Natural killer cell treated with Interleukin-12 subunit alpha and Interleukin-12 subunit beta and Interleukin-15 and Interleukin-18, amount 100 ng/mL, for 72 hours (primary cell): Measurements from ENCODE around the gene ZNF607. TPM values are rescaled to one million over a fixed set of nuclear protein-coding genes. Genes with fewer than 3 reads are reported as not detected.
"Not testable (repeated sequence)": the region's sequence is repeated elsewhere in the genome, so short reads cannot be mapped to it uniquely, and the experiment has no call there.

Experiments used
- ATAC-seq, 2 donors: fragments of 150-1000 bp; cut with Tn5 transposase in 1 of 2; sonication (Bioruptor Pico), chemical (Tn5 transposase) in 1 of 2; 2 replicates each; pipeline ENCODE4 v1.10.0; 2021
- DNase-seq: peaks from one replicate; pipeline ENCODE4 v3.0.0; 2022; ENCODE audit warnings: low spot score
- H3K27ac Mint-ChIP-seq, 2 donors: 1 replicate in 1 of 2; 2 replicates in 1 of 2; pipeline ENCODE4 v1.8.0; 2022; ENCODE audit warnings: mixed read lengths in 2 of 2, mild to moderate bottlenecking in 1 of 2, moderate library complexity in 1 of 2
- H3K27me3 Mint-ChIP-seq, 2 donors: 1 replicate in 1 of 2; 2 replicates in 1 of 2; pipeline ENCODE4 v1.8.0; 2022; ENCODE audit warnings: mixed read lengths in 2 of 2
- H3K36me3 Mint-ChIP-seq: one replicate; pipeline ENCODE4 v1.8.0; 2022; ENCODE audit warnings: mixed read lengths
- H3K4me1 Mint-ChIP-seq, 2 donors: 1 replicate in 1 of 2; 2 replicates in 1 of 2; pipeline ENCODE4 v1.8.0; 2022; ENCODE audit warnings: low read depth in 2 of 2, mixed read lengths in 2 of 2, mild to moderate bottlenecking in 1 of 2
- H3K4me3 Mint-ChIP-seq: one replicate; pipeline ENCODE4 v1.8.0; 2022; ENCODE audit warnings: mixed read lengths
- H3K9me3 Mint-ChIP-seq: 2 replicates; pipeline ENCODE4 v1.8.0; 2022; ENCODE audit warnings: mixed read lengths
- total RNA-seq, 2 donors: library from RNA; stranded (reverse); gene quantifications; one replicate each; pipeline ENCODE4 v1.2.3, GENCODE V29; 2022

Gene ZNF607
- total RNA-seq: 1 to 10 TPM; 5.6 to 7.8 TPM

DNA sequence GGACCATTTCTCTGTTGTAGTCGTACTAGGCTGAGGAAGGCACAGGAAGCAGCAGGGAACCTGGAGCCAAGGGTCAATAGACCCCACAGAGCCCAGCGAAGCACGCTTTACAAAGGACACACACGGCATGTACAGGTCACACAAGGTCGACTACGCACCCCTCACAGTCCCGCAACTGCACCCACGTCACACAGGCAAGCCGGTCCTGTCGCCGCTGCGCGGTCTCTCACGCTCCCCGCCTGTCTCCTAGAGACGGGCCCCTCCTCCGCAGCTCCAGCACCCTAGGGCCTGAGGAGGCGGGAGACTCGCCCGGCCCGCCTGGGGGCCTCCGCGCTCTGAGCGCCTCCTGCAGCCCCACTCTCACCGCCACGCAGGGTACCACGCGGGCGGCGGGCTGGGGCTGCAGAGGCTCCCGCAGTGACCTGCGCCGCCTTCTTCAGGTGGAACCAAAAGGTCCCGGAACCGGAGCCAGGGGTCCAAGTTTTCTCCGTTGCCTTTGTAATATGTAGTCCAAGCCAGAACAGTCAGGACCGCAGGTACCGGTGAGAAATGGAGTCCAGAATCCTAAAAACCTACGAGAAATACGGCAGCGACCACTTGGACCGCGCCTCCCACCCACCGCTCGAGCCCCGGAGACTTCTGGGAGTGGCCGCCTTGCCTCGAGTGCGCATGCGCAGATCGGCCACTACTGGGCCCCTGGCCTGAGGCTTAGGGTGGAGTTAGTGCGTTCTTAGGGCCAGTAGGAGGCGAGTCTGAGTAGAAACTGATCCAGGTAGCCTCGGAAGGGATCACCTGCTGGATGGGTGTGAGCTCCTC lies at the start of gene ZNF607:
Gene ZNF607, minus strand, starts transcription at position 651 of the 816 bp plus-strand sequence. CDS start 8,143 bp downstream, outside the sequence.
- peak within 1 kb of the TSS; percentile 76 to 91 for H3K27ac Mint-ChIP-seq
- H3K4me1 Mint-ChIP-seq: peaks cover 9 to 10% of the 10 kb centered on the region in 2 donors
- H3K27me3 Mint-ChIP-seq: no peaks in the 10 kb centered on the region
- ATAC-seq (peak; percentile 98), DNase-seq (peak; percentile 94)
- peak within 1 kb of the TSS; percentile 91 for H3K4me3 Mint-ChIP-seq
- H3K9me3 Mint-ChIP-seq: no peaks in the 10 kb centered on the region
- no peaks in the 10 kb centered on the region for H3K36me3 Mint-ChIP-seq

DNA sequence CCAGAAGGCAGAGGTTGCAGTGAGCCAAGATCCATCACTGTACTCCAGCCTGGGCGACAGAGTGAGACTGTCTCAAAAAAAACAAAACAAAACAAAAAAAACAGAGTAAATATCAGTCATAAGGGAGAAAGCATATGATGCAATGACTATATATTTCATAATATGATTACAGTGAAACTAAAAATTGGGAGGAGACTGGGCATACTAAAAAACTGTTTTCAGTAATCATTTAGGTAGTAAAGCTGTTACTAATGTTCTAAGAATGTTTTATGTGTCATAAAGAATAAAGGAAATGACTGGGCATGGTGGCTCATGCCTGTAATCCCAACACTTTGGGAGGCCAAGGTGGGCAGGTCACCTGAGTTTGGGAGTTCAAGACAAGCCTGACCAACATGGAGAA lies 43.9 kb upstream of the ZNF607 start:
- Mint-ChIP-seq H3K4me1 (no peaks in the 10 kb centered on the region), H3K36me3 (peaks cover 32% of the 10 kb centered on the region), H3K9me3 (no peaks in the 10 kb centered on the region), H3K27me3 (no peaks in the 10 kb centered on the region), H3K27ac (peak overlapping the region in 1 of 2 donors; percentile 56), H3K4me3 (no peak overlapping the region)
- DNase-seq (no peak), ATAC-seq (no peak)

DNA sequence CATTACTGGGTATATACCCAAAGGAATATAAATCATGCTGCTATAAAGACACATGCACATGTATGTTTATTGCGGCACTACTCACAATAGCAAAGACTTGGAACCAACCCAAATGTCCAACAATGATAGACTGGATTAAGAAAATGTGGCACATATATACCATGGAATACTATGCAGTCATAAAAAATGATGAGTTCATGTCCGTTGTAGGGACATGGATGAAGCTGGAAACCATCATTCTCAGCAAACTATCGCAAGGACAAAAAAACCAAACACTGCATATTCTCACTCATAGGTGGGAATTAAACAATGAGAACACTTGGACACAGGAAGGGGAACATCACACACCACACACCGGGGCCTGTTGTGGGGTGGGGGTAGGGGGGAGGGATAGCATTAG lies 38.1 kb upstream of the ZNF607 start:
- ATAC-seq, H3K9me3 Mint-ChIP-seq, H3K4me1 Mint-ChIP-seq, H3K27ac Mint-ChIP-seq, DNase-seq, H3K27me3 Mint-ChIP-seq, H3K4me3 Mint-ChIP-seq: not testable (repeated sequence)
- H3K36me3 Mint-ChIP-seq: peaks cover 26% of the 10 kb centered on the region

DNA sequence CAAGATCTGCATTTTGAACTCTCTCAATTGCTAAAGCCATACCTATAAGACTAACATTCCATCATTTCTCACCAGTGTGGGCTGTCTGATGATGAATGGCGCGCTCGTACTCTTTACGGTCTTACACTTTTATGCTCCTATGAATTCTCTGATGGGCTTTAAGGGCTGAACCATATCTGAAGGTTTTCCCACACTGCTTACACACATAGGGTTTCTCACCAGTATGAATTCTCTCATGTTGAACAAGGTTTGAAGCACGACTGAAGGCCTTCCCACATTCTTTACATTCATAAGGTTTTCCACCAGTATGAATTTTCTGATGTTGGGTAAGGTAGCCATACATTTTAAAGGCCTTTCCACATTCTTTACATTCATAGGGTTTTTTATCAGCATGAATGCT lies 18.8 kb upstream of the ZNF607 start:
- Mint-ChIP-seq H3K4me1 (no peaks in the 10 kb centered on the region), H3K27me3 (no peaks in the 10 kb centered on the region), H3K4me3 (no peak overlapping the region), H3K9me3 (peaks cover 26% of the 10 kb centered on the region), H3K27ac (no peak overlapping the region), H3K36me3 (peaks cover 75% of the 10 kb centered on the region)
- DNase-seq: no peak
- ATAC-seq: no peak

DNA sequence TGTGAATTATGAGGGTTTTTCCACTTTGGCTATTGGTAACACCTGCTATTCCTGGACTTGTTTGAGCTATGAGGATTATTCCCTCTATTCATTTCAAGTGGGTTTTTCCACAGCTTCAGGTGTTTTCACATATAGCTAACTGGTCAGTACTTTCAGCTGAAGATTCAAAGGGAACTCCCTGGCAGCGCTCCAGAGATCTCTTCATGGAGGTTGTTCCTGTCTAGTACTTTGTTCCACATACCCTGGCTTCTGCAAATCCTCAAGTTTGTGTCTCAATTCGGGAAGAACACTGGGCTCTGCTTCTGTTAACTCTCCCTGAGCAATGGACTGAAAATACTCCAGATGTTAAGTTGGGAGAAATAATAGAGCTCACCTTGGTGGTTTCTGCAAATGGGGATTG lies 5.6 kb upstream of the ZNF607 start:
- Mint-ChIP-seq H3K36me3 (no peaks in the 10 kb centered on the region), H3K4me1 (no peaks in the 10 kb centered on the region), H3K27ac (no peak overlapping the region), H3K27me3 (no peaks in the 10 kb centered on the region), H3K9me3 (peaks cover 3% of the 10 kb centered on the region), H3K4me3 (no peak overlapping the region)
- no peak for DNase-seq
- no peak for ATAC-seq

DNA sequence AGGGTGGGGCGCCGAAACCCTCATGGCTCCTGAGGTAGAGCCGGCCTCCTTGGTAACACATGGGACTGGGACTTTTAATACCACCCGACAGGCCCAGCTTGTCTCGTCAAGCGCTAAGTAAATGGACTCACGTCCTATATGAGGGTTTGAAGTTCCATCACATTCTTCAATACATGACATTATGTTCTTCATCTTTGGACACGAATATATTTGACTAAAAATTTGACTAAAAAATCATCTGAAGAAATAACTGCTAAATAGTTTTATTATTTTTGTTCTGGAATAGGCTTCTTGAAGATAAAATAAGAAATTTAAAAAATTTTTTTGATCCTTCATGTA lies 335 bp upstream of the ZNF607 start:
- Mint-ChIP-seq H3K4me1 (peaks cover 9 to 10% of the 10 kb centered on the region in 2 donors), H3K9me3 (no peaks in the 10 kb centered on the region), H3K27me3 (no peaks in the 10 kb centered on the region), H3K27ac (peak overlapping the region; percentile 76 to 91), H3K36me3 (no peaks in the 10 kb centered on the region), H3K4me3 (peak overlapping the region; percentile 91)
- DNase-seq: no peak
- ATAC-seq: no peak

DNA sequence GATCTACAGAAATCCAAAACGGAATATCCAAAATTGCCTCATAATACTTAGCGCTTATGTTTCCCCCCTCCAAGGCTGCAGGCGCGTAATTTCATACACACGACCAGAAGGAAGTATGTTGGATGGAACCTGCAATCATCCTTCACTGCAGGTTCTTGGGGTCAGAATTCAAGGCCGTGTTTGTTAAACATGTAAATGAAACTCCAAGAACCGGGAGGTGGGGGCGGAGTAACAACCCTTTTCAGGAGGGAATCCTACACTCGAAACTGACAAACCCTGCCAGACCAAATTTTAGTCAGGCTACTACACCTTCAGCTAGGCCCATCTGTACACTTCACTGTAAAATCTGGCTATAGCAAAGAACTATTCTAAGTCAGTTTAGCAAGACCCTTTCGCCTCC lies 1.3 kb downstream of the ZNF607 start:
- Mint-ChIP-seq H3K4me3 (peak overlapping the region; percentile 91), H3K4me1 (peaks cover 9 to 10% of the 10 kb centered on the region in 2 donors), H3K27ac (peak overlapping the region in 1 of 2 donors; percentile 91), H3K27me3 (no peaks in the 10 kb centered on the region), H3K36me3 (no peaks in the 10 kb centered on the region), H3K9me3 (no peaks in the 10 kb centered on the region)
- ATAC-seq: no peak
- no peak for DNase-seq

DNA sequence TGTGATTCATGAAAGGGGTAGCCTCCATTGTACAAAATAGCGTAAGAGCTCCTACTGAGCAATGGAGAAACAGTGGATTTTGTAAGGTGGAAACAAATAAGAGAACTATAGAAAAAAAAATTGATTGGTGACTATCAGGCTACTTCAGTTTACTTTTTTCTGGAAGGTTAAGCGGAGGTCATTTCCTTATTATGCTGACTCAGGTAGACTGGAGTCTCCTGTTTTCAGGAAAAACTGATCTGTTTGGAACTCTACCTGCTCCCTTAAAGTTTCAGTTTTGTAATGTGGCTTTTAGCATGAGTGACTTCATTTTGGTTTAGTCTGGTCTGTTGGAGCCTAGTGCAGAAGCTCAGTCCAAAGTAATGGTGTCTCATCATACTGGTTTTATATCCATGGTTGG lies 3.4 kb downstream of the ZNF607 start:
- Mint-ChIP-seq H3K4me1 (peaks cover 9 to 10% of the 10 kb centered on the region in 2 donors), H3K4me3 (no peak overlapping the region), H3K36me3 (peaks cover 4% of the 10 kb centered on the region), H3K9me3 (no peaks in the 10 kb centered on the region), H3K27ac (no peak overlapping the region), H3K27me3 (no peaks in the 10 kb centered on the region)
- DNase-seq: no peak
- ATAC-seq: no peak

DNA sequence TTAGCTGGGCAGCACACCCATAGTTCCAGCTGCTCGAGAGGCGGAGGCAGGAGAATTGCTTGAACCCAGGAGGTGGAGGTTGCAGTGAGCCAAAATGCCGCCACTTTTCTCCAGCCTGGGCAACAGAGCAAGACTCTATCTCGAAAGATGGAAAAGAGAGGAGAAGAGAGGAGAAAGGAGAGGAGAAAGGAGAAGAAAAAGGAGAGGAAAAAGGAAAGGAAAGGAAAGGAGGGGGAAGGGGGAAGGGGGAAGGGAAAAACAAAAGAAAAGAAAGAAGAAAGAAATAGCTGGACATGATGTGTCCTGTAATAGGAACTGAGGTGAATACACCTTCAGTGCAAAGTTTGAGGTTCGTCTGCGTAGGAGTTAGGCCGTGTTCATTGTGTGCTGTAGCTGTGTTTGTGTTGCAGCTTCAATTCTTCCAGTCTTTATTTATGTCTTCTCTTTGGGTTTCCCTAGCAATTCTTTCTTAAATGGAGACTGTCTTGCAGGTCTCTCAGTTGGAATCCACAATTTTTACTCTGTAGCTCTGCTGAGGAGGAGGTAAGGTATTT lies 13.4 kb downstream of the ZNF607 start:
- Mint-ChIP-seq H3K9me3 (peaks cover 6% of the 10 kb centered on the region), H3K4me3 (no peak overlapping the region), H3K27ac (no peak overlapping the region), H3K4me1 (peaks cover 0 to 2% of the 10 kb centered on the region in 2 donors), H3K27me3 (no peaks in the 10 kb centered on the region), H3K36me3 (peaks cover 33% of the 10 kb centered on the region)
- DNase-seq (no peak), ATAC-seq (no peak)

DNA sequence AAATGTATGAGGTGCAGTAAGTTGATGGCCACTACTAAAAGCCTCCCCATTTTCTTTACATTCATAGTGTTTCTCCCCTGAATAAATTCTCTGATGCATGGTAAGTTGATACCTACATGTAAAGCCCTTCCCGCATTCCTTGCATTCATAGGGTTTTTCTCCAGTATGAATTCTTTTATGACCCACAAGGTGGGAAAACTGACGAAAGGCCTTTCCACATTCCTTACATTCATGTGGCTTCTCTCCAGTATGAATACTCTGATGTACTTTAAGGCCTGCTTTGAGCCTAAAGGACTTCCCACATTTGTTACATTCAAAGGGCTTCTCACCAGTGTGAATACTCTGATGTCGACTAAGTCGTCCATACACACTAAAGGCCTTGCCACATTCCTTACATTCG lies 20.5 kb downstream of the ZNF607 start:
- ATAC-seq (no peak), DNase-seq (no peak)
- Mint-ChIP-seq H3K36me3 (peaks cover 50% of the 10 kb centered on the region), H3K27me3 (no peaks in the 10 kb centered on the region), H3K4me1 (peaks cover 0 to 2% of the 10 kb centered on the region in 2 donors), H3K27ac (no peak overlapping the region), H3K4me3 (no peak overlapping the region), H3K9me3 (peaks cover 20% of the 10 kb centered on the region)

DNA sequence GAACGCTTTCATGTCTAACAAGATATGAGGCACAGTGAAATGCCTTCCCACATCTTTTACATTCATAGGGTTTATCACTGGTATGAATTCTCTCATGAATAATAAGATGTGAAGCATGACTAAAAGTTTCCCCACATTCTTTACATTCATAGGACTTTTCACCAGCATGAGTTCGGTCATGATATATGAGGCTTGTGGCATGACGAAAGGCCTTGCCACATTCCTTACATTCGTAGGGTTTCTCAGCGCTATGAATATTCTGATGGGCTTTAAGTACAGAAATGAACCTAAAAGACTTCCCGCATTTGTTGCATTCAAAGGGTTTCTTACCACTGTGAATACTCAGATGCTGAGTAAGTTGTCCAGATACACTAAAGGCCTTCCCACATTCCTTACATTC lies 21.3 kb downstream of the ZNF607 start:
- DNase-seq (no peak), ATAC-seq (no peak)
- Mint-ChIP-seq H3K4me1 (peaks cover 0 to 2% of the 10 kb centered on the region in 2 donors), H3K4me3 (no peak overlapping the region), H3K9me3 (peaks cover 20% of the 10 kb centered on the region), H3K27ac (no peak overlapping the region), H3K27me3 (no peaks in the 10 kb centered on the region), H3K36me3 (peaks cover 56% of the 10 kb centered on the region)

DNA sequence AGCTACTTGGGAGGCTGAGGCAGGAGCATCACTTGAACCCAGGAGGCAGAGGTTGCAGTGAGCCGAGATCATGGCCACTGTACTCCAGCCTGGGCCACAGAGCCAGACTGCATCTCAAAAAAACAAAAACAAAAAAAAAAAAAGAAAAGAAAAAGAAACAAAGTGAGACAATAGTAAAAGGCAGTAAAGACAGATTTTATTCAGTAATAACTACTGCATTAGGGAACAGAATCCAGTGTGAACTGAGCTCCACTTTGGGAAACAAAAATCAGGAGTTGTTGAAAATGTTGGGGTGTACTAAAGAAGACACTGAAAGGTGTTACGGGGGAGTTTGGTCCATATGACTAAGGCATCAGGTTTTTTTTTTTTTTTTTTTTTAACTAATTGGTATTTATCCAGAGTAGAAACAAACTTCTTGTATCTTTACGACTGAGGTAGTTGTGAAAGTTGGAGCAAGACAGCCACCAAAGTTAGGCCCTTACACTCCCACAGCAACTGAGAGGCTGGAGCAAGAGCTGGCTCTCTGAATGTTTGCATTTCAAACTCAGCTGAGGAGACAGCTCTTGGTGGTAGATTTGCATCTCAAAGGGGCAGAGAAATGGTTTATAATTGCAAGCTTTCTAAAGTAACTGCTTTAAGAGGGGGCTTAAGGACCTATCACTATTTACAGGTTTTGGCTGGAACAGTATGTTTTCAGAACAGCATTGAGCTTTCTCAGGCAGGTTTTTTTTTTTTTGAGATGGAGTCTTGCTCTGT lies 24.2 kb downstream of the ZNF607 start:
- DNase-seq (no peak), ATAC-seq (no peak)
- Mint-ChIP-seq H3K27ac (no peak overlapping the region), H3K27me3 (no peaks in the 10 kb centered on the region), H3K9me3 (peaks cover 17% of the 10 kb centered on the region), H3K4me3 (no peak overlapping the region), H3K4me1 (peaks cover 7% of the 10 kb centered on the region in 2 donors), H3K36me3 (peaks cover 42% of the 10 kb centered on the region)

DNA sequence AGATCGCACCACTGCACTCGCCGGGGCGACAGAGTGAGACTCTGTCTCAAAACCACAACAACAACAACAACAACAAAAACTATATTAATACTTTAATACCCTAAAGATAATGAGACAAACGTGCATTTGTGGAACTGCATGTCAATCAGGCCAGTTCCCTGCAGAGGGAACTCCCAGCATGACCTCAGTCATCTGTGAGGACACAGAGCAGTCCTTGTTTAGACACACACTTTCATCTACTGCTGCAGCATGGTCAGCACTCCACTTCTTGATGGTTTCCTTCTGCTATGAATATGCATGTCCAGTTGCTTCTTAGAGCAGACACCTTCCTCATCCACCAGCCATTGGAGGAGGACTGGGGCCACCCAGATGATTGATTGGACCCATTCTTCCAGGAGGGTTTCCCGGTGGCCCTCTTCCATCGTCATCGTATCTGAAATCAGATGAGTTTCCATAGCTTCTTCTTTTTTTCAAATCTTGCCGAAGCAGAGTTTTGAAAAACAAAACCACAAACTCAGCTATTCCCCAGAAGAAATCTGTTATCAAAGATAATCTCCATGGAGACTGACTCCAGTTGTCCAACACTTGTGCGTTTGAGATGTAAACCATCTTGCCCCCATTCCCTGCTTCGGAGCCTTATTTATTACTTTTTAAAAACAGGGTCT lies 26.5 kb downstream of the ZNF607 start:
- peaks cover 20% of the 10 kb centered on the region for H3K36me3 Mint-ChIP-seq
- no peaks in the 10 kb centered on the region for H3K27me3 Mint-ChIP-seq
- peaks cover 10% of the 10 kb centered on the region for H3K9me3 Mint-ChIP-seq
- ATAC-seq (no peak), DNase-seq (no peak)
- H3K4me1 Mint-ChIP-seq: peaks cover 7% of the 10 kb centered on the region in 2 donors
- no peak overlapping the region for H3K27ac Mint-ChIP-seq
- H3K4me3 Mint-ChIP-seq: peak overlapping the region; percentile 66
